Left hindlimb (tissue), 1 donor: ENCODE results near the gene PXT1.
A peak's percentile ranks its signal among the peaks of the same experiment; 100 is the strongest.
"Not testable (repeated sequence)": the region's sequence is repeated elsewhere in the genome, so short reads cannot be mapped to it uniquely, and the experiment has no call there.

ENCODE experiments used
- DNase-seq: peaks from one replicate; pipeline ENCODE4 v3.0.0-alpha.2; 2018

PXT1 gene, protein sequence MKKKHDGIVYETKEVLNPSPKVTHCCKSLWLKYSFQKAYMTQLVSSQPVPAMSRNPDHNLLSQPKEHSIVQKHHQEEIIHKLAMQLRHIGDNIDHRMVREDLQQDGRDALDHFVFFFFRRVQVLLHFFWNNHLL

DNA sequence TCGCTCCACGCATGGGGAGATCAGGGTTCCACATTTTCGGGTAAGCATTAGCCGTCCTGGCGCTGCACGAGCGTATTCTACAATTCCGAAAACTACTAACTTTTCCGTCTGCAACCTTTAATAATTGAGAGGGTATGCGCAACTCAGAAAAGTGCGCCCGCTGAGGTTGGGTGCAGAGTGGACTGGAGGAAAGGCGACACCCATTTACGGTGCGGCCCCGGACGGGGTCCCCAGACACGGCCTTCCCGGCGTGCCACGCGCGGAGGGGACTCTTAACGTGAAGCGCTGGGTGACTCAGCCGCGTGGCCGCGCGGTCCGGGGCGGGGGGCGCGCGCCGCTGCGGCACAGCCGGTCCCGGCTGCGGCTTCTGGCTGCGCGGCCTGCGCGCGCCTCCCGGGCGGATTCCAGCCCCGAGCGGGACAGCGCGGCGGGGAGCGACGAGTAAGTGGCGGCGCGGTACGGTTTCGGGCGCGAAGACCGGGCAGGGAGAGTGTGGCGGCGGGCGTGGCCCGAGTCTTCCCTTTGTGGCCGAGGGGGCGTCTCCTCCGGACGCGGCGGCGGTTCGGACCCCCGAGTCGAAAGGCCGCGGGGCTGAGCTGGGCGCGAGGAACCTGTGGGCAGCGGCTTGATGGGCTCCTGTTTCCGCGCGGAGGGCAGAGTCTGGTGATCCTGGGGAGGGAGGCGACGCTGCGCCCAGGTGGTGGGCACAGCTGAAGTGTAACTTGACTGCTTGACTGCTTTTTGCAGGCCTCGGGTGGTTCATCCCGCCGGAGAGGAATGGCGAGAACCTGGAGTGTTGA, at the start of gene PXT1, which contains the start of gene KCTD20:
PXT1 (minus strand) TSS at position 184 of the 800 bp plus-strand sequence. CDS start 16,772 bp downstream, outside the sequence.
KCTD20 (plus strand) TSS at position 330 of the 800 bp plus-strand sequence. CDS start 27,098 bp downstream, outside the sequence.
- peak; percentile 92 for DNase-seq

DNA sequence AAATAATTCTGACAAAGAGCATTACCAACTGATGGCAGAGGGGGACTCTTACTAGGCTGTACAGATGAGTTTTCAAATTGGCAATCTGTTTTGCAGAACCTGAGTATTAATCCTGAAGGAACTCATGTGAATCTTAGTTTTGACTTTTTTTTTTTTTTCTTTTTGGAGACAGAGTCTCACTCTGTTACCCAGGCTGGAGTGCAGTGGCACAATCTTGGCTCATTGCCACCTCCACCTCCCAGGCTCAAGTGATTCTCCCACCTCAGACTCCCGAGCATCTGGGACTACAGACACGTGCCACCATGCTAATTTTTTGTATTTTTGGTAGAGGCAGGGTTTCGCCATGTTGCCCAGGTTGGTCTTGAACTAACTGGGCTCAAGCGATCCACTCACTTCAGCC, 49.4 kb upstream of the PXT1 start:
- DNase-seq: no peak

DNA sequence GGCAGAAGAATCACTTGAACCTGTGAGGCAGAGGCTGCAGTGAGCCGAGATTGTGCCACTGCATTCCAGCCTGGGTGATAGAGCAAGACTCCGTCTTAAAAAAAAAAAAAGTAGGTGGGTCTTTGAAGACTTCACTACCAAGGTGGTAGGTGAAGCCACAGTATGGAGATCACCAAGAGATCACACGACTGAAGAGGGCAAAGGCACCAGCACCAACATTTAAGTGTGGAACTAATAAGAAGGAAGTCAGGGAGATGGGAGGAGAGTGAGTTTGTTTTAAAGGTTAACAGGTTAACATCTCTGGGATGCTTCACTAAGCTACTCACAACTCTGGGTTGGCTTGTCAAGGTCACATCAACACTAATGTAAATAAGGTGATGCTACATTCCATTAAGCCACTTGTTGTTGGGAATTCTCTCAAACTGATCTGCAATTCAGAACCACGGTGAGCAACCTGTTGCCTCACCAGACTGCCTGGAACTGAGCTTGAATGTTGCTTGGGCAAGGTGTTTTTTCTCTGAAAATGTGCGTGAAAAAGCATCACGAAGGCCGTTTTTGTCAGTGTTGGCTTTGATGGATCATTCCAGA, 48.8 kb upstream of the PXT1 start:
- no peak for DNase-seq

DNA sequence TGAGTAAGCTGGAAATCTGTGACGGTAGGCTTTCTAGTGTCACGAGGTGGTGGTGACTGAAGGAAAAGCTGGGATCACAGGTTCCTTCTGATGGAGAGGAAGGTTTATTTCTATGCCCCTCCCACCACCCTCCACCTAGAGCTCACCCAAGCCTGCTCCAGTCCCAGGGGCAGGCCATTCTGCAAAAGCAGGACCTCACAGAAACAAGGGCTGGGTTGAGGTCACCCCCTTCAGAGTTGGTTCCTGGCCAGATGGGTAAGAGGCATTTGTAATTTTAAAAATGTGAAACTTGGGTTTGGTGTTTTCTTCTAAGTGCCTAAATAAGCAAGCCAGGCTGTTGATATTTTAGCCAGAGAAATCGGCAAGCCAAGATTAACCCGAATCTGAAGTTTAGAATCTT, 46.8 kb upstream of the PXT1 start:
- DNase-seq: no peak

DNA sequence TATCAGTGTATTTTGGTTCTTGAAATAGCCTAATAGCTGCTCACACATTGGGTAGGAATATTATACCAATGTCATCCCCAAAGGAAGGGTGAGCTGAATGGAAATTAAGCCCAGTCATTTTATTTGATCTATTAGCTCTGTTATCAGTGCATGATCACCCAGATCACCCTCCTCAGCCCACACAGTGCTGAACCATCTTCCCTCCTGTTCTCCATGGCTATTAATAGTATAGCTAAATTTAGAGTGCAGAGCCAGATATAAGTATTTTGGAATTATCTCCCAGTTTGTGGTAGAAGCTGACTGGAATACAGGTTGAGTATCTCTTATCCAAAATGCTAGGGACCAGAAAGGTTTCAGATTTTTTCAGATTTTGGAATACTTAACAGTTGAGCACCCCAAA, 45.6 kb upstream of the PXT1 start:
- no peak for DNase-seq

DNA sequence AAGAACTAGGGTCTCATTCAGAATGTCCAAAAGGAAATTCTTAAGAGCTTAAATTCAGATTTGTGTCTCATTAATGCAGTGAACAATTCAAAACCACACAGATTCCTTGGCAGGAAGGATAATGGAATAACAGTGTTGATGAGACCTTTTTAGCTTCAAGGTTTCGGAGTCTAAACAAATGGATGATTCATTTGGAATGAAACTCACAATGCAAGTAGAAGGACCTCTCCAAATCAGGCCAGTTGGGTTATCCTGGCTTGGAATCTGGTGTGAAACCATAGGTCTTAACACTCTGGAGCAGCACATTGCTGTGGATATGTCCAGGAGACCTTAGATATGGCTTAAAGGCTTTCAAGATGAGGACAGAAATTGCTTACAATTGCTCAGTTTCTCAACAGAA, 45.0 kb upstream of the PXT1 start:
- no peak for DNase-seq

DNA sequence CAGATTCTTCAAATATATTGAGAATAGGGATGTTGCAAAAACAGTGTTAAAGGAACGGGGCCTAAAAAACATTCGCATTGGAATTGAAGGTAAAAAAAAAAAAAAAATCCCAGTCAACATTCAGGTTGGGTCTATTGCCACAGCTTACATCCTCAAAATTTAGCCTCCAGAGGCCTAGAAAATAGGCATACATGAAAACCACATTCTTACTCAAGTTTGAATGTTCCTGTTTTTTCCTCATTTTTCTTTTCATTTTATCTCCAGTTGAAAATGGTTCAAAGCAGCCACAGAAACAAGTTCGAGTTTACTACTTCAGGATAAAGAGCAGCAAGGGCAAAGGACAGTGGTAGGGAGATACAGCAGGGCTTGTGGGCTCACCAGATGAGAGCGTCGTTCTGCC, 42.1 kb upstream of the PXT1 start:
- no peak for DNase-seq

DNA sequence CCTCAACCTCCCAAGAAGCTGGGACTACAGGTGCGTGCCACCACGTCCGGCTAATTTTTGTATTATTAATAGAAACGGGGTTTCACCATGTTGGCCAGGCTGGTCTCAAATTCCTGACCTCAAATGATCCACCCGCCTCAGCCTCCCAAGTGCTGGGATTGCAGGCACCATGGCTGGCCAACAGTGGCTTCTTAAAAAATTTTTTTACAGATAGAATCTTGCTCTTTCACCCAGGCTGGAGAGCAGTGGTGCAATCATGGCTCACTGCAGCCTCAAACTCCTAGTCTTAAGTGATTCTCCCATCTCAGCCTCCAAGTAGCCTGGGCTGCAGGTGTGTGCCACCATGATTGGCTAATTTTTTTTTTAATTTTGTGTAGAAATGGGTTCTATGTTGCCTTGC, 40.7 kb upstream of the PXT1 start:
- DNase-seq: not testable (repeated sequence)

DNA sequence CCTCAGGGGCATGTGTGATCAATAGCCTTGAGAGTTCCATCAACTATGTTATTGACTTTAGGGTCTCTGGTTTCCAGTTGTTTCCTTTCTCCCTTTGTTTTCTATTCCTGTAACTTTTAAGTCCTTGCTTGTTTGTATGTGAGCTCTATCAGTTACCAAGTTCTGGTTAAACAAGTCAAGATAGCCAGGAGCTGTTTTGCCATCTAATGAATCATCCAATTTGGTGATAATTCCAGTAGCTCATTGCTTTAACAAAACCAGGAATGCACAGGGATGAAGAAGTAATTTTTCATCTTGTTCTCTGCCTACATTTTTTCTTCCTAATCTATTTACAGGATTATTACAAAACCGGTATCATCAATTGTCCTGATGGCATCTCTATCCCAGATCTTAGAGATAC, 36.6 kb upstream of the PXT1 start:
- no peak for DNase-seq

DNA sequence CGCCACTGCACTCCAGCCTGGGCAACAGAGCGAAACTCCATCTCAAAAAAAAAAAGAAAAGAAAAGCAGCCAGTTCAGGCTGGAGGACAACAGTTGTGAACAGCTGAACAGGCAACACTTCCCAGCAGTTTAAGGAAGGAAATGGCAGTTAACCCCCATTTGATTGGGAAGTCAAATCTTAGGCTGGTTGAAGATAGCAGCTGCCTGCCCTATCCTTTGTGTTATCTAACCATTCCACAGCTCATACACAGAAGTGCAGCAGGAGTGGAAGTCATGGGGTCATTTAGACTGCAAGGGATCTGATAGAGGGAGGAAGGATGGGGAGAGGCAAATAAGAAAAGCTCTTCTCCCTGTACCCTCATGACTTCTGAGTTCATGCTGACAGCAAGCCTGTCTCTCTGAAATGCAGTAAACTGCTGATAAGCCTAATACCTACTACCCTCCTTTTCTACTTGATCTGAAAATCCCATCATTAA, 35.4 kb upstream of the PXT1 start:
- no peak for DNase-seq

DNA sequence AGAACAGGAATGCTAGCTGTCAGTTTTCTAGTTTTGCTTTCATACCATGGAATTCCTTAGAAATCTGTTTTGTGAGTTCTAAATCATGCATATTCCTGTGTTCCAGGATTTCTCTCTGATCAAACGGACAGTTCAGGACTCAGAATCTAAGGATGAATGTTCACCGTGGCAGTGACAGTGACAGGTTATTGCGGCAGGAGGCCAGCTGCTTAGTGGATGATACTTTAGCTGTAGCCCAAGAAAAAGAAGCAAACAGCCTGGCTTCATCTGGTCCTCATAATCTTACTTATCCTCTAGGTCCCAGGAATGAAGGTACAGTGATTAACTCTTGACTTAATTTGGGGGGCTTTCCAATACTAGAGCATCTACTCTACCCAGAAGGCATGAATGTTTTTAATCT, 27.3 kb upstream of the PXT1 start:
- no peak for DNase-seq

DNA sequence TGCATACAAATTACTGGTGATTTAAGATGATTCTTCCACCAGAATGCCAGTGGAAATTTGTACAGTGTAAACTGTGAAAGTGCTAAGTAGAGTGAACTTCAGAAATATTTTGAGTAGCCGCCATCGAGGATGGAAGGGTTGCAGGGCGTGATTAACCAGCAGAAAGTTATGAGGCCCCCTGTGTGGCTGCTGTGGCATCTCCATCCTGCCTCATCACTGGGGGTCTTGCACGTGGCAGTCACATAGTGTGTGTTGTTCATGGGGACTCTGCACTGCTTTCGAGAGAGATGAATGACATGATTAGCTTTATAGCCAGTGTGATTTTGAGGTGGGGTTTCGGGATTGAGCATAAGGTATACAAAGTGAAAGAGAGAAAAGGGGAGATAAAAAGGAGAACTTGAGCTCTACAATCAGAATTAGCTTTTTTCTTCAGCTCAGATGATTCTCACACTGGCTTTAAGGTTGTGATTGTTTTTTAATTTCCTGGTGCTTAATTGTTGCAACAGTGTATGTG, 26.6 kb upstream of the PXT1 start:
- no peak for DNase-seq

DNA sequence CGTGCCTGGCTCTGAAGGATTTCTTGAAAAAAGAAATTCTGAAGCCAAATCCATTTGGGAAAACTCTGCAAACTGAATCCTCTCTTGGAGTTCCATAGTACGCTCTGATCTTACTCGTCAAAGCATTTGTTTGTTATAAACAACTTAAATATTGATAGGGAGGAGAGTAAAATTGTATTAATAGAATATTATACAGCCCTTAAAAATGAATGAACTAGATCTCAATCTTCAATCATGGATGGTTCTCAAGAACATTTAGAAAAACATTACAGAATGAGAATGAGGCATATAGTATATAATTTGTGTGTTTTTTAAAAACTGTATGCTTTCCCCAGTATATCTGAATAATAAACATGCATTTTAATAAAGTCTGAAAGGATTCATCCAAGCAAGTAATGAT, 25.0 kb upstream of the PXT1 start:
- no peak for DNase-seq

DNA sequence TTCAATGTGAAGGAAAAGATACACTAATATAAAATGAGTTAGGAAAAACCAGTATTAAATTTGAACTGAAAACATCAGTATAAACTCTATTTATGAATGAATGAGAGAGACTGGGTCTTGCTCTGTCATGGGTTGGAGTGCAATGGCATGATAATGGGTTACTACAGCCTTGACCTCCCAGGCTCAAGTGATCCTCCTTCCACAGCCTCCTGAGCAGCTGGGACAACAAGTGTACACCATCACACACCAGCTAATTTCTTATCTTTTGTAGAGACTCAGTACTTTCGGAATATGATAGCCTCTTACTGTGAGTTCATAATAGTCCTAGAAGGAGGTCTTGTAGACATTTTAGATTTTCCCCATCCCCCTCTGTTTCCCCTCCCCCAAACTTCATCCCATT, 21.6 kb upstream of the PXT1 start:
- DNase-seq: no peak

DNA sequence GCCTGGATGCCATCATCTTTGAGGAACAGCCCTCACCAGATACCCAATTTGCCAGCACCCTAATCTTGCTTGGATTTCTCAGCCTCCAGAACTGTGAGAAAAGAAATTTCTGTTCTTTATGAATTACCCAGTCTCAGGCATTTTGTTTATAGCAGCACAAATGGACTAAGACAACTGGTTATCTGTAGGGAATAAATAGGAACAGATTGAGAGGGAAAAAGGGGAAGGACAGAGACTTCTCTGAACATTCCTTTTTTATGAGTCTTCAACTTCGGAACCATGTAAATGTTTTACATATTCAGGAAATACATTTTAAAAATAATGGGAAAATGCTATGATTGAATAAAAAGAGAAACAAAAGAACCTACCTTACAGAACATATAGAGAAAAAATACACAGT, 21.0 kb upstream of the PXT1 start:
- DNase-seq: no peak

DNA sequence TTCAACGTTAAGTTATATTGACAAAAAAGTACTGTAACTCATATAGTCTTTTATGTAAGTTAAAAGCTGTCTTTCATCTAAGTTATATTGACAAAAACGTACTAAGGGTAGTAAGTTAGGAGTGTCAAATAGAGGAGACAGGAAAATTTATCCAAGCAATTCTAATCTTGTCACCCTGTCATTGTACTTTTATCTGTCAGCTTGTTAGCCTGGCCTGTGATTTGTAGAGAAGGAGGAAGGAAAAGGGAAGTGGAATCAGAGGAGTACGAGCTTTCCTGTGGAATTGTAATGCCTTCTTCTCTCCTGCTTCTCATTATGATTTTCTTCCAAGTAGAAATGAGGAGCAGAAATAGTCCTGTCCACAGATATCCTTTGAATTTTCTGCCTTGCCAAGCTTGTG, 19.0 kb upstream of the PXT1 start:
- DNase-seq: no peak

DNA sequence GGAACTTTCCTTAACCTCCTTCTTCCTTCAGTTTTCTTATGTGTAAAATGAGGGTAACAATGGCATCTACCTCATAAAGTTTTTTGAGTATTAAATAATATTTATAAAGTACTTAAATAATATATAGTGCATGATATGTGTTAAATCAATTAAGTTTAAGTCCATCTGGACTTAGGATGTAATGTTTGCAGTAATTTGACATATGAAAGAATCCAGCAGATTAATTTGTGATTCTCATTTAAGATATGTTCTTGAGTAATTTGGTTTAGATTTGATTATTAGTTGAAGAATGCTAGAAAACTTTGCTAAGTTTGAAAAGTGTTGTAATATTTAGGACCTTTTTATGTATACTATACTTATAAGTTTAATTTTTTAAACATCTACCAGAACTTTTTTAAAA, 18.3 kb upstream of the PXT1 start:
- no peak for DNase-seq

DNA sequence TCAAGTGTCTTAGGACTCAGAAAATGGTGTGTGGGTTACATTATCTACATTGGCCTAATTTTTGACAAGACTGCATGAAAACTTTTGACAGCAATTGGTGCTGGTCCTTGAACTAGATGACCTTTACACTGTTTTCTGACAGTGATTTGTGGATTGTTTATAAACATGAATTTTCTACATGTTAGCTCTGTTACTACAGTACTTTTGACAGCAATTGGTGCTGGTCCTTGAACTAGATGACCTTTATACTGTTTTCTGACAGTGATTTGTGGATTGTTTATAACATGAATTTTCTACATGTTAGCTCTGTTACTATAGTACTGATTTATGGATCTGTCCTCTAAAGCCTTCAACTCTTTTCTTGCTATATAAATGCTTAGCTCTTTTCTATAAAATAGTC, 16.8 kb upstream of the PXT1 start:
- DNase-seq: no peak

DNA sequence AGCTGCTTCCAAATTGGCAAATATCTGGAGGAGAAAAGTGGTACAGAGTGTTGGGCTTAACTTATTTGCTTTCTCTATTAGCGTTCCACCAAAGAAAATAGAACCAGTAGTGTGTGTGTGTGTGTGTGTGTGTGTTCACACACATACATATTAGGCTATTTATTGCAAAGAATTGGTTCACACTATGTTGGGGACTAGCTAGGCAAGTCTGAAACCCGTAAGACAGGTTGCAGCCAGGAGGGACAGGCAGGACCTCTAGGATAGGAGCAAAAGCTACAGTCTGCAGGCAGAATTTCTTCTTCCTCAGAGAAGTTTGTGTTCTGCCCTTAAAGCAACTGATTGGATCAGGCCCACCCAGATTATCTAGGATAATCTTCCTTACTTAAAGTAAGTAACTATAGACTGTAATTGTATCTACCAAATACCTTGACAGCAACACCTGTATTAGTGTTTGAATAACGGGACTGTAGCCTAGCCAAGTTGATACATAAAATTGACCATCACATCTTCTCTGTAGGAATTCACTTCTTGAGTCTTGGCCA, 12.9 kb upstream of the PXT1 start:
- no peak for DNase-seq

DNA sequence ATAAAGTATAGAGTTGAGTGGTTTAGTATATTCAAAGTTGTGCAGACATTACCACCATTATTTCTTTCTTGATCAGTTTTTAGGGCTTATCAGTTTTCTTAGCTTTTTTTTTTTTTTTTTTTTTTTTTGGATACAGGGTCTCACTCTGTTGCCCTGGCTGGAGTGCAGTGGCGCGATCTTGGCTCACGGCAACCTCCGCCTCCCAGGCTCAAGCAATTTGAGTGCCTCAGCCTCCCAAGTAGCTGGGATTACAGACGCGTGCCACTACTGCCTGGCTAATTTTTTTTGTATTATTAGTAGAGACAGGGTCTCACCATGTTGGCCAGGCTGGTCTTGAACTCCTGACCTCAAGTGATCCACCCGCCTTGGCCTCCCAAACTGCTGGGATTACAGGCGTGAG, 10.2 kb upstream of the PXT1 start:
- DNase-seq: not testable (repeated sequence)

DNA sequence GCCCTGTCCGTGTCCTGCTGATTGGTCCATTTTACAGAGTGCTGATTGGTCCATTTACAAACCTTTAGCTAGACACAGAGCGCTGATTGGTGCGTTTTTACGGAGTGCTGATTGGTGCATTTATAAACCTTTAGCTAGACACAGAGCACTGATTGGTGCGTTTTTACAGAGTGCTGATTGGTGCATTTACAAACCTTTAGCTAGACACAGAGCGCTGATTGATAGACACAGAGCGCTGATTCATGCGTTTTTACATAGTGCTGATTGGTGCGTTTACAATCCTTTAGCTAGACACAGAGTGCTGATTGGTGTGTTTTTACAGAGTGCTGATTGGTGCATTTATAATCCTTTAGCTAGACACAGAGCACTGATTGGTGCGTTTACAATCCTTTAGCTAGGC, 6.5 kb upstream of the PXT1 start:
- not testable (repeated sequence) for DNase-seq

DNA sequence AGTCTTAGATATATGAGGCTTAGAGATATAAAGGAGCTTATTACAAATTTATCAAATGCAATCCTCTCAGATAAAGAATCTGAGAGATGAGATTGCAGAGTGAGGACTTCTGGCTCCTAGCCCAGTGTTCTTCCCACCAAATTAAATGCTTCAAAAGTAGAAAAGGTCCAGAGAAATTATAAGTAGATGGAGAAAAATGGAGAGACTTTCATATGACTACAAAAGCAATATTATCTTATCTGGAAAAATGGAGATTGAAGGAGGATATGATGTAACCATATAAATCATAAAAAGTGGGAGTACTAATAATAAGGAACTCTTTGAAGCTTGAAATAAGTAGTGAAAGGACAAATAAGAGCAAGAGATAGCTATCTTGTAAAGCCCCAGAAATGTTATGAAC, 3.0 kb upstream of the PXT1 start:
- no peak for DNase-seq

DNA sequence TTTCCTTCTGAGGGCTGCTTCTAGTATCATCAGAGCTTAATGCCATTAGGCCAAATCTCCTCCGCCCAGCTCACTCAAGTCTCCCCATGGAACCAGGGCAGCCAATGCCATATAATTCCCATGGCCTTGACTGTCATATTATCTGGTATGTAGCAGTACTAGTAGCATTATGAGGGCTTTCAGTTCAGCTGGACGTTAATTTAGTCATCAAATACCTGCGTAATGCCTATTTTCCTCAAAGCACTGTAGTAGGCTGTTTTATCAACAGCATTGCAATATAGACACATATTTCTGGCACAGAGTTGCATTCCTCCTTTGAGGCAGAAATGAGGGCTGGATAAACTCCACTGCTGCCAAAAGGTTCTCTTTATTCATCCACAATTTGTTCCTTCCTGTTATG, 1.8 kb upstream of the PXT1 start:
- DNase-seq: no peak
